Mammary epithelial cell (primary cell): ENCODE measurements around the gene TBXAS1.

Experiments used
- EZH2 ChIP-seq: IDR thresholded peaks from 2 replicates; pipeline ENCODE4 v1.6.1; 2012; ENCODE audit warnings: low read length, inconsistent platforms, borderline replicate concordance
- TF ChIP-seq, protein P1 (sequence below), 2 donors: IDR thresholded peaks in 1 of 2; conservative IDR thresholded peaks in 1 of 2; 2 replicates each; pipeline ENCODE4 v1.5.1; 2011 to 2012; ENCODE audit warnings: inconsistent platforms in 2 of 2, low read length in 2 of 2, mild to moderate bottlenecking in 2 of 2, control low read depth in 1 of 2, low read depth in 1 of 2; ENCODE audit not compliant: insufficient read depth in 1 of 2; ENCODE audit errors: extremely low read depth in 1 of 2

DNA sequence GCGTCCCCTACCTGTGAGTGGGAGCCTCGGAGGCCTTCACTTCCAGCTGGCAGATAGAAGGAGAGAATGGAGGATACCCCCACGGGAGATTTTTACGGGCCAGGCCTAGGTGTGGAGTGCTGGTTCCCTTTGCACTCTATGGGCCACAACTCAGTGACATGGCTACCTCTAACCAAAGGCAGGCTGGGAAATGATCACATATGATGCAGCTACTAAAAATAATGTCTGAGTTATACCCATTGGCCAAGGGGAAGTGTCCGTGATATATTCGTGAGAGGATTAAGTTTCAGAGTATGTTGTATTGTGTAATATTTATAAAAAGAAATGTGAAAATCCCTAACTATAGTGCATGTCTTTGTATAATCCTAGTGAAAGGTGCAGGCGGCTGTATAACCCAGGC, 37.7 kb upstream of the TBXAS1 start:
- TF ChIP-seq, protein P1, sequence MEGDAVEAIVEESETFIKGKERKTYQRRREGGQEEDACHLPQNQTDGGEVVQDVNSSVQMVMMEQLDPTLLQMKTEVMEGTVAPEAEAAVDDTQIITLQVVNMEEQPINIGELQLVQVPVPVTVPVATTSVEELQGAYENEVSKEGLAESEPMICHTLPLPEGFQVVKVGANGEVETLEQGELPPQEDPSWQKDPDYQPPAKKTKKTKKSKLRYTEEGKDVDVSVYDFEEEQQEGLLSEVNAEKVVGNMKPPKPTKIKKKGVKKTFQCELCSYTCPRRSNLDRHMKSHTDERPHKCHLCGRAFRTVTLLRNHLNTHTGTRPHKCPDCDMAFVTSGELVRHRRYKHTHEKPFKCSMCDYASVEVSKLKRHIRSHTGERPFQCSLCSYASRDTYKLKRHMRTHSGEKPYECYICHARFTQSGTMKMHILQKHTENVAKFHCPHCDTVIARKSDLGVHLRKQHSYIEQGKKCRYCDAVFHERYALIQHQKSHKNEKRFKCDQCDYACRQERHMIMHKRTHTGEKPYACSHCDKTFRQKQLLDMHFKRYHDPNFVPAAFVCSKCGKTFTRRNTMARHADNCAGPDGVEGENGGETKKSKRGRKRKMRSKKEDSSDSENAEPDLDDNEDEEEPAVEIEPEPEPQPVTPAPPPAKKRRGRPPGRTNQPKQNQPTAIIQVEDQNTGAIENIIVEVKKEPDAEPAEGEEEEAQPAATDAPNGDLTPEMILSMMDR (conservative IDR thresholded peaks at IDR 0.05 in 1 of 2, IDR thresholded peaks at IDR 0.05 in 1 of 2; ENCODE audit: extremely low read depth in 1 of 2, insufficient read depth in 1 of 2, low read depth in 1 of 2, low read length in 2 of 2), result no peak
- TF ChIP-seq EZH2, result no peak
